Hepatocyte (in vitro differentiated cells): Measurements from ENCODE around the gene TRIM56.

Experiments used
- EZH2 ChIP-seq: fragments of 200-600 bp; sonication (generic); IDR thresholded peaks from 2 replicates; pipeline ENCODE4 v1.6.1; 2016; ENCODE audit warnings: antibody characterized with exemption, mild to moderate bottlenecking, borderline replicate concordance
- EZH2phosphoT487 ChIP-seq: fragments of 200-600 bp; sonication (generic); IDR thresholded peaks from one replicate; pipeline ENCODE4 v1.6.1; 2018; ENCODE audit warnings: antibody characterized with exemption, mild to moderate bottlenecking, low read depth, moderate library complexity; ENCODE audit not compliant: unreplicated experiment, severe bottlenecking

DNA sequence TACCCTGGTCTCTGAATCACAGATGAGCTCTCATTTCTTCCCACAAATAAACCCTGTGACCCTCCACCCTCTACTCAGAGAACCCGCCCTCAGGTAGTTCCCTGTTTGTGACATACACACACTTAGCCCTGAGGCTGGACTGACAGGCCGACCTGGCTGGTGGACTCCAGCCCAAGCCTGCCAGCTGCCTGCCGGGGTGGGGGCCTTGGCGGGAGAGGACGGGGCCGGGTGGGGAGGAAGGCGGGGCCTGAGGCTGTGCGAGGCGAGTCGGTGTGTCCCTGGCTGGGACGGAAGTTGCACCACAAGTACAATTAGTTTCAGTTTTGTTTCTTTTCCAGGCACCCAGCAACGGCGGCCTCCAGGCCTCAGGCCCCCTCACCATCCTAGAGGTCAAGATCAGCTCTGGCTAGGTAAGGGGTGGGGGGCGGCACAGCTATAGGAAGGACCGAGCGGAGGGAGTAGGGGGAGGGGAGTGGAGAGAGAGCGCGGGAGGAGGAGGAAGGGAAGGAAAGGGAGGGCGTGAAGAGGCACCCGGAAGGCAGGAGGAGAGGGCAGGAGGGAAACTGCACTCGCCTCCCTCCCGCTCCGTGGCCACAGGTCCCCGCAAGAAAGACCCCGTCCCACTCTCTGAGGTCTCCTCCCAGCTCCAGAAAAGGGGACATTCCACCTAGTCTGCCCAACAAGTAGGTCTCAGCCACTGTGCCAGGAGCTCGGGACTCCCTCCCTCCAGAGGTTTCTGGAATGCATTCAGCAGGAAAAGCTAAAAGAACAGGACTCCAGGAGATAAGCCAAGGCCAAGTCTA is at the start of gene TRIM56:
- TF ChIP-seq EZH2 = no peak
- no peak for TF ChIP-seq EZH2phosphoT487
